Fibroblast of the aortic adventitia (primary cell): Measurements from ENCODE around the gene HMGB3. TPM values are rescaled to one million over a fixed set of nuclear protein-coding genes. Genes with fewer than 3 reads are reported as not detected.

Experiments
- DNase-seq: peaks from one replicate; pipeline ENCODE4 v3.0.0-alpha.2; 2010; ENCODE audit warnings: low read depth
- H3K4me3 ChIP-seq: 2 replicates; pipeline ENCODE4 v1.5.1; 2011; ENCODE audit warnings: low read depth, mild to moderate bottlenecking, control low read depth, low read length, moderate library complexity
- total RNA-seq: library from RNA; depleted of rRNA; stranded (reverse); fragments of >200 nt; gene quantifications from 2 replicates; pipeline ENCODE4 v1.2.3, GENCODE V29; 2012; ENCODE audit warnings: low replicate concordance
- TF ChIP-seq, protein P1 (sequence below): IDR thresholded peaks from 2 replicates; pipeline ENCODE4 v1.5.1; 2011; ENCODE audit warnings: mild to moderate bottlenecking, low read length, control low read depth, inconsistent platforms; ENCODE audit not compliant: insufficient read depth

The HMGB3 gene
- total RNA-seq, 1 donor, result 8.2 TPM

DNA sequence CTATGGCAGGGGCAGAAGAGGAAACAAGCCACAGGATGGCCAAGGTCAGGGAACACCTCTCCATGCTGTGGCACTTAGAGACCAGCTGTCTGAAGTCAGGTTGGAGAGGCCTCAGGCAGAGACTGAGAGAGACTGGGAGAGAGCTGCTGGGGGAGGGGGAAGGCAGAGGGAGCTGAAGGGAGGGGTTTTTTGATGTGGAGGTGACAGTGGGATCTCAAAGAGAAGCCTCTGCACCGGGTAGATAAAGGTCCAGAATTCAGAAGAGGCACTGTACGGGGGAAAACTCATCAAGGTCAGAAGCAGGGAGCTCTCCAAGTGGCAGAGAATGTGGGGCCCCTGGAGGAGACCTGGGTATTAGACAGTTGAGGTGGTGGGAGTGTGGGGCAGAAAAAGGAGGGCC, 41.6 kb upstream of the HMGB3 start:
- no peak overlapping the region for H3K4me3 ChIP-seq
- no peak for DNase-seq
- TF ChIP-seq, protein P1, sequence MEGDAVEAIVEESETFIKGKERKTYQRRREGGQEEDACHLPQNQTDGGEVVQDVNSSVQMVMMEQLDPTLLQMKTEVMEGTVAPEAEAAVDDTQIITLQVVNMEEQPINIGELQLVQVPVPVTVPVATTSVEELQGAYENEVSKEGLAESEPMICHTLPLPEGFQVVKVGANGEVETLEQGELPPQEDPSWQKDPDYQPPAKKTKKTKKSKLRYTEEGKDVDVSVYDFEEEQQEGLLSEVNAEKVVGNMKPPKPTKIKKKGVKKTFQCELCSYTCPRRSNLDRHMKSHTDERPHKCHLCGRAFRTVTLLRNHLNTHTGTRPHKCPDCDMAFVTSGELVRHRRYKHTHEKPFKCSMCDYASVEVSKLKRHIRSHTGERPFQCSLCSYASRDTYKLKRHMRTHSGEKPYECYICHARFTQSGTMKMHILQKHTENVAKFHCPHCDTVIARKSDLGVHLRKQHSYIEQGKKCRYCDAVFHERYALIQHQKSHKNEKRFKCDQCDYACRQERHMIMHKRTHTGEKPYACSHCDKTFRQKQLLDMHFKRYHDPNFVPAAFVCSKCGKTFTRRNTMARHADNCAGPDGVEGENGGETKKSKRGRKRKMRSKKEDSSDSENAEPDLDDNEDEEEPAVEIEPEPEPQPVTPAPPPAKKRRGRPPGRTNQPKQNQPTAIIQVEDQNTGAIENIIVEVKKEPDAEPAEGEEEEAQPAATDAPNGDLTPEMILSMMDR, result no peak

DNA sequence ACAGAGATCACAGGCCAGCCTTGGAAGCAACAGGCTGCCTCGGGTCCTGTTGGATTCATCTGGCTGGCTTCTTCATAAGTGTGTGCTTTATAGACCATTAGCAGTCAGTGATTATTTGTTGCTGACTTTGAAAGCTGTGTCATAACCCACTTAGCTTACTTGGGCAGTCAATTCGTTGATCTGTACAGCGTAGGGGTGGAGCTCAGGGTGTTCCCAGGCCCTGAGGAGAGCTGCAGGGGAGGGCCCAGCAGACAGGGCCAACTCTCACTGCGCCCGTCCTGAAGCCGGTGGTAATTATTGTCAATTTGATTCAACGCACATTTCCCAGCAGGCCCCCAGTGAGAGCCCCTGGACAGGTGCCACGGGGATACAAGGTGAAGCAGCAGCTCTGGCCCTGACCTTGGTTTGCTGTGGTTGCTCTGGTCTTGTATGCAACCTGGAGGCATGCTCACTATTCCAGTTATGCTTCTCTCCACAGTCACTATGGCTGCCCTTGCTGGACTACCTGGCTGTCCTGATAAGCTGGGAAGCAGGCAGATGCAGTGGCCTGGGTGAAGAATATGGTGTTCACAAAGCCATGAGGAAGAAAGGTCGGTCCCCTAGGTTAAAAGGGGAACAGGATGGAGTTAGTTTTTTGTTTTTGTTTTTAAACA, 40.1 kb upstream of the HMGB3 start:
- TF ChIP-seq, protein P1, result no peak
- no peak for DNase-seq
- no peak overlapping the region for H3K4me3 ChIP-seq

DNA sequence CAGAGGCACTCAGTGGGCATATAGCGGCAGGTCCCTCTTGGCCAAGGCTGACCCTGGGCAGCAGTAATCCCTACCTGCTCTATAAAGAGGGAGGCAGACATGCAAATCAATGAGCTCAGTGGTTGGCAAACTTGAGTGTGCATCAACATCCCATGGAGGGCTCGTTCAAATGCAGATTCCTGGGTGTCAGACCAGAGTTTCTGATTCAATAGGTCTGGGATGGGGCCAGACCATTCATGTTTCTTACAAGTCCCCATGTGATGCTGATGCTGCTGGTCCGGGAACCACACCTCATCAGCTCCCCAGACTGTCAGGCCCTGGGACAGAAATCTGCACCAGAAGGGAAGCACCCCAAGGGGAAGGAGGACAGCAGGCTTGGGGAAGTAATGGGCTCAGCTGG, 38.9 kb upstream of the HMGB3 start:
- no peak overlapping the region for H3K4me3 ChIP-seq
- DNase-seq, result no peak
- TF ChIP-seq, protein P1, result no peak

DNA sequence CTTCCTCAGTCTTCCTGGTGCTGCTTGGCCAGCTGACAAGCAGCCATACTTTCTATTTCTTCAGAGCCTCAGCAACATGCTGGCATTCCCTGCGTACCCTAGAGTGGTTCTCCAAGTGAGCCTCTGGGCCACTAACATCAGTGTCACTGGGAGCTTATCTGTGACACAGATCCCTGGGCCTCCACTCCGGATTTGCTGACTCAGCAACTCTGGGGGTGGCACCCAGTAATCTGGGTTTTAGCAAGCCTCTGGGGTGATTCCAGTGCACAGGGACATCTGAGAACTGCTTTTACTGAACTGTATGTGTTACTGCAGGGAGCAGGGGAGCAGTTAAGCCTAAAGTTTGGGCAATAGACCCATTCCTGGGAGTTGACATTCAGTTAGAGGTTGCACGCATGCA, 28.2 kb upstream of the HMGB3 start:
- TF ChIP-seq, protein P1, result no peak
- no peak for DNase-seq
- H3K4me3 ChIP-seq, result no peak overlapping the region

DNA sequence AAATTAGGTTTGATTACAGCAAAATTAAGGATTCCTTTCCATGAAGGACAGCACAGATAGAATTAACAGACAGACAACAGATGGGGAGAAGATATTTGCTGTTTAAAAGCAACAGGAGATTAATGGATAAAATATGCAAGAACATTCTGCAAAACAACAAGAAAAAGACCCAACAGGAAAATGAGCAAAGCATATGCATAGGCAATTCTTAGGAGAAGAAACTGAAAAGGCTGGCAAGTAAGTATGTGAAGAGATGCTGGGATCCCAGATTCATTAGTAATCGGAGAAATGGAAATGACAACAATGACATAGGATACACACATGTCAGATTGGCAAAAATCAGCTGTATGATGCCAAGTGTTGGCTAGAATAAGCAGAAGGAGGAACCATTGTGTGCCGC, 27.5 kb upstream of the HMGB3 start:
- H3K4me3 ChIP-seq, result no peak overlapping the region
- DNase-seq, result no peak
- TF ChIP-seq, protein P1, result no peak

DNA sequence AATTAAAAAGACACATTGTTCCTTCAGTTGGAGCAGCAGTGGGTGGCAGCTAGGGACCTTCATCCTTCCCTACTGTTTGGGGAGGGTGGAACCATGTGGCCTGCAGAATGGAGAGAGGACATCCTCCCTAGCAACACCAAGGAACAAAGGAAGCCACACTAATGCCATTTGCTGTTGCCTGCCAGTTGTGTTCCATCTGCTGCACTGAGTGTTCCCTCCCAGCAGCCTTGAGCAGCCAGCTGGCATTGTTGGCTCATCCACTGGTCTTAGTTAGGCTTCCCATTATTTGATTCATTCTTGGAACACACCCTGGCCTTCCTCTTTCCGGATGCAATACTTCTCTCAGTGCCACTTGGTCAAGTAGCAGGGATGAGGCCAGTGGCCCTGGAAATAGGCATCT, 25.0 kb upstream of the HMGB3 start:
- H3K4me3 ChIP-seq, result no peak overlapping the region
- no peak for DNase-seq
- TF ChIP-seq, protein P1, result no peak

DNA sequence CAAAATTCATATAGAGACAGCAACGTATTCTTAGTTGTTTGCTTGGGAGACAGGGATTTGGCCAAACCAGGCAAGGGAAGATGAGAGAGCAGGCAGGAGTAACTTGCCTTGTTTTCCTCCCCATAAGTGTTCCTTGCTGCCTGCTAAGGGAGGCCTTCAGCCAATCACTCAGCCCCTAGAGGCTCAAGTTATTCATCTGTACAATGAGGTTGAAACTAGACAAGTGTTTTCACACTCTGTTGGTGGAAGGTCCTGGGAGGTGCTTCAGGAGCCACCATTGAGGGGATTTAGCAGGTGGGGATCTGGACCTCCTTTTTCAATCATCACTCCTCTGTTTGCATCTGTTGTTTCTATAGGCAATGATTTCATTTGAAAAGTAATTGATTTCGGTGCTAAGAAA, 23.6 kb upstream of the HMGB3 start:
- H3K4me3 ChIP-seq, result no peak overlapping the region
- TF ChIP-seq, protein P1, result no peak
- DNase-seq, result no peak
